Neural cell (in vitro differentiated cells): ENCODE measurements around the gene ZNF284. TPM values are rescaled to one million over a fixed set of nuclear protein-coding genes. Genes with fewer than 3 reads are reported as not detected.
A peak's percentile ranks its signal among the peaks of the same experiment; 100 is the strongest.

Experiments
- H2AFZ ChIP-seq: fragments of 200-600, 300-800 bp; sonication (generic), shearing (Covaris generic); 2 replicates; pipeline ENCODE4 v1.6.0; 2014; ENCODE audit warnings: low read depth, mild to moderate bottlenecking, antibody characterized with exemption, low read length, moderate library complexity
- H3F3A ChIP-seq: fragments of 200-600 bp; shearing (Covaris generic); 2 replicates; pipeline ENCODE4 v1.6.1; 2016; ENCODE audit warnings: mild to moderate bottlenecking, moderate library complexity, mixed read lengths, antibody characterized with exemption, low read length; ENCODE audit not compliant: insufficient read depth, poor library complexity, severe bottlenecking
- H3K27ac ChIP-seq: fragments of 200-600, 300-800 bp; sonication (generic), shearing (Covaris generic); 2 replicates; pipeline ENCODE4 v1.5.1; 2014; ENCODE audit warnings: mild to moderate bottlenecking, low read length, moderate library complexity
- H3K27me3 ChIP-seq: fragments of 300-800, 200-600 bp; sonication (generic), shearing (Covaris generic); 2 replicates; pipeline ENCODE4 v1.6.0; 2014; ENCODE audit warnings: mild to moderate bottlenecking, low read depth, low read length, moderate library complexity; ENCODE audit not compliant: insufficient read depth
- H3K36me3 ChIP-seq: fragments of 300-800, 200-600 bp; sonication (generic), shearing (Covaris generic); 2 replicates; pipeline ENCODE4 v1.5.1; 2014; ENCODE audit warnings: mild to moderate bottlenecking, antibody characterized with exemption, low read length, moderate library complexity; ENCODE audit not compliant: insufficient read depth
- H3K4me2 ChIP-seq: fragments of 300-800, 200-600 bp; sonication (generic), shearing (Covaris generic); 2 replicates; pipeline ENCODE4 v1.6.0; 2014; ENCODE audit warnings: mild to moderate bottlenecking, low read length
- H3K4me3 ChIP-seq: fragments of 300-800, 200-600 bp; sonication (generic), shearing (Covaris generic); 2 replicates; pipeline ENCODE4 v1.5.1; 2014; ENCODE audit warnings: mild to moderate bottlenecking, low read length, moderate library complexity
- H3K79me2 ChIP-seq: fragments of 200-600 bp; shearing (Covaris generic); replicated peaks from 2 replicates; pipeline ENCODE4 v1.6.0; 2014; ENCODE audit warnings: mild to moderate bottlenecking, low read length, moderate library complexity; ENCODE audit not compliant: insufficient read depth
- H3K9ac ChIP-seq: fragments of 300-800, 200-600 bp; sonication (generic), shearing (Covaris generic); 2 replicates; pipeline ENCODE4 v1.6.1; 2016; ENCODE audit warnings: mild to moderate bottlenecking, low read length, mixed read lengths
- H3K9me2 ChIP-seq: fragments of 200-600 bp; shearing (Covaris generic); 2 replicates; pipeline ENCODE4 v1.6.1; 2016; ENCODE audit warnings: mild to moderate bottlenecking, low read length, mixed read lengths; ENCODE audit not compliant: insufficient read depth
- H3K9me3 ChIP-seq: fragments of 200-600, 300-800 bp; sonication (generic), shearing (Covaris generic); 2 replicates; pipeline ENCODE4 v1.6.1; 2016; ENCODE audit warnings: mild to moderate bottlenecking, mixed run types, low read length, moderate library complexity, mixed read lengths
- H4K20me1 ChIP-seq: fragments of 200-600 bp; shearing (Covaris generic); 2 replicates; pipeline ENCODE4 v1.6.1; 2016; ENCODE audit warnings: mild to moderate bottlenecking, mixed run types; ENCODE audit not compliant: insufficient read depth
- CTCF ChIP-seq: fragments of 450-650 bp; IDR thresholded peaks from 2 replicates; pipeline ENCODE4 v1.5.1; 2014; ENCODE audit warnings: antibody characterized with exemption, mild to moderate bottlenecking, moderate library complexity; ENCODE audit not compliant: poor library complexity, severe bottlenecking
- EP300 ChIP-seq: fragments of 450-650 bp; conservative IDR thresholded peaks from 2 replicates; pipeline ENCODE4 v1.6.1; 2014; ENCODE audit warnings: antibody characterized with exemption, mild to moderate bottlenecking, moderate library complexity; ENCODE audit not compliant: poor library complexity, severe bottlenecking
- EZH2 ChIP-seq: fragments of 200-600, 300-800 bp; shearing (Covaris generic), sonication (generic); IDR thresholded peaks from 2 replicates; pipeline ENCODE4 v1.6.1; 2014; ENCODE audit warnings: antibody characterized with exemption, low read length, borderline replicate concordance, mild to moderate bottlenecking; ENCODE audit not compliant: insufficient read depth, poor library complexity, severe bottlenecking
- MXI1 ChIP-seq: fragments of 450-650 bp; conservative IDR thresholded peaks from 2 replicates; pipeline ENCODE4 v1.6.1; 2014; ENCODE audit warnings: antibody characterized with exemption, mild to moderate bottlenecking; ENCODE audit not compliant: poor library complexity, severe bottlenecking
- POLR2AphosphoS5 ChIP-seq: IDR thresholded peaks from 2 replicates; pipeline ENCODE4 v1.6.1; 2012
- RAD21 ChIP-seq: fragments of 450-650 bp; conservative IDR thresholded peaks from 2 replicates; pipeline ENCODE4 v1.6.1; 2014; ENCODE audit warnings: antibody characterized with exemption, mild to moderate bottlenecking, moderate library complexity
- REST ChIP-seq: IDR thresholded peaks from 2 replicates; pipeline ENCODE4 v1.6.1; 2012; ENCODE audit warnings: borderline replicate concordance
- SMC3 ChIP-seq: fragments of 450-650 bp; conservative IDR thresholded peaks from 2 replicates; pipeline ENCODE4 v1.6.1; 2014; ENCODE audit warnings: antibody characterized with exemption, mild to moderate bottlenecking, moderate library complexity; ENCODE audit not compliant: poor library complexity
- TAF1 ChIP-seq: IDR thresholded peaks from 2 replicates; pipeline ENCODE4 v1.6.1; 2012; ENCODE audit warnings: low read depth
- polyA plus RNA-seq: library from polyadenylated mRNA; depleted of rRNA; stranded (reverse); fragments of >200 nt; gene quantifications from 2 replicates; pipeline ENCODE4 v1.2.3, GENCODE V29; 2014

The ZNF284 gene
- polyA plus RNA-seq, 1 donor from 2014 or later: 3.8 TPM

GRCh38 chr19:44050740-44051649 is 21.0 kb upstream of the ZNF284 start:
- Histone ChIP-seq H3K9me2 (no peaks in the 10 kb centered on the region), H3K4me2 (no peak overlapping the region), H3K27ac (peak overlapping the region; percentile 55), H3K9ac (peak overlapping the region; percentile 77), H3K9me3 (no peaks in the 10 kb centered on the region), H3K36me3 (no peaks in the 10 kb centered on the region), H3F3A (no peaks in the 10 kb centered on the region), H2AFZ (peak overlapping the region; percentile 96), H3K79me2 (peaks cover 16% of the 10 kb centered on the region), H4K20me1 (no peaks in the 10 kb centered on the region), H3K27me3 (no peaks in the 10 kb centered on the region), H3K4me3 (peak overlapping the region; percentile 90)
- TF ChIP-seq EP300 (peak; percentile 5), TAF1 (no peak), POLR2AphosphoS5 (no peak), CTCF (no peak), MXI1 (no peak), RAD21 (no peak), SMC3 (no peak)

GRCh38 chr19:44051650-44052402 is 20.1 kb upstream of the ZNF284 start, which contains the start of gene ZNF223:
Gene ZNF223 (plus strand): TSS chr19:44052036. CDS start chr19:44055177, 3,141 bp downstream.
- Histone ChIP-seq H3K4me2 (peak within 1 kb of the TSS; percentile 99), H3K36me3 (no peaks in the 10 kb centered on the region), H4K20me1 (no peaks in the 10 kb centered on the region), H3K27me3 (no peaks in the 10 kb centered on the region), H3K79me2 (peaks cover 16% of the 10 kb centered on the region), H3K9ac (peak within 1 kb of the TSS; percentile 77), H3K4me3 (peak within 1 kb of the TSS; percentile 90), H2AFZ (peak within 1 kb of the TSS; percentile 96), H3K9me2 (no peaks in the 10 kb centered on the region), H3F3A (no peaks in the 10 kb centered on the region), H3K9me3 (no peaks in the 10 kb centered on the region), H3K27ac (peak within 1 kb of the TSS; percentile 55)
- TF ChIP-seq POLR2AphosphoS5 (peak; percentile 51), EP300 (peak; percentile 9), REST (peak; percentile 81), CTCF (no peak), RAD21 (no peak), MXI1 (peak; percentile 58), EZH2 (no peak), SMC3 (peak; percentile 10), TAF1 (no peak)
